ENCODE results near the gene RPL10. TPM values are rescaled to one million over a fixed set of nuclear protein-coding genes. Genes with fewer than 3 reads are reported as not detected.

The RPL10 gene
- total RNA-seq, 4 donors from 2014 or later, result 2,607 to 8,937 (median 4,770) TPM

DNA sequence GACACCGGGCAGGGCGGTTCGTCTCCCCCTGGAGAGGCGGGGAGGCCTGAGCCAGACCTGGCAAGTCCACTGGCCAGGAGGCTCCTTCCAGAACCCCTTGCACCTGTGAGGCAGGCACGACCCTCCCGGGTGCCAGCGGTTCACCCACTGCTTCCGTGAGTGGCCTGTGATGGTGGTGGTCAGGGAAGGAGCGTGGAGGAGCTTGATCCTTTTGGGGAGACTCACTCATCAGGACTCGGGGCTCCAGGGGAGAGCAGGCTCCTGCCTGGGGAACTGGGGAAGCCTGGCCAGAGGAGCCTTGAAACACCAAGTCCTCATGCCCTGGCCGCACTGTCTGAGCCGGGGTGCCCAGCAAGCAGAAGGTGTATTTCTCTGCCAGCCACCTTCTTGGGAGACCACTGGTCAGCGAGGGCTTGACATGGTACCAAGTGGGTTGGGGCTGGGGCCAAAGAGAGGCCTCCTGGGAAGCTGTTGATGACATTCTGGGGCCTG is 46.6 kb downstream of the RPL10 start:
- H3K27me3 ChIP-seq, result no peaks in the 10 kb centered on the region
- no peak for TF ChIP-seq POLR2A (IDR thresholded peaks at IDR 0.05)
- TF ChIP-seq, protein P1, sequence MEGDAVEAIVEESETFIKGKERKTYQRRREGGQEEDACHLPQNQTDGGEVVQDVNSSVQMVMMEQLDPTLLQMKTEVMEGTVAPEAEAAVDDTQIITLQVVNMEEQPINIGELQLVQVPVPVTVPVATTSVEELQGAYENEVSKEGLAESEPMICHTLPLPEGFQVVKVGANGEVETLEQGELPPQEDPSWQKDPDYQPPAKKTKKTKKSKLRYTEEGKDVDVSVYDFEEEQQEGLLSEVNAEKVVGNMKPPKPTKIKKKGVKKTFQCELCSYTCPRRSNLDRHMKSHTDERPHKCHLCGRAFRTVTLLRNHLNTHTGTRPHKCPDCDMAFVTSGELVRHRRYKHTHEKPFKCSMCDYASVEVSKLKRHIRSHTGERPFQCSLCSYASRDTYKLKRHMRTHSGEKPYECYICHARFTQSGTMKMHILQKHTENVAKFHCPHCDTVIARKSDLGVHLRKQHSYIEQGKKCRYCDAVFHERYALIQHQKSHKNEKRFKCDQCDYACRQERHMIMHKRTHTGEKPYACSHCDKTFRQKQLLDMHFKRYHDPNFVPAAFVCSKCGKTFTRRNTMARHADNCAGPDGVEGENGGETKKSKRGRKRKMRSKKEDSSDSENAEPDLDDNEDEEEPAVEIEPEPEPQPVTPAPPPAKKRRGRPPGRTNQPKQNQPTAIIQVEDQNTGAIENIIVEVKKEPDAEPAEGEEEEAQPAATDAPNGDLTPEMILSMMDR (IDR thresholded peaks at IDR 0.05), result no peak
- H3K4me1 ChIP-seq, result peaks cover 0 to 35% (median 12%) of the 10 kb centered on the region in 3 donors
- peak overlapping the region; percentile 45 to 75 (median 55) for H3K4me3 ChIP-seq
- H3K27ac ChIP-seq, result peak overlapping the region; percentile 74 to 87 (median 82)
- H3K9me3 ChIP-seq, result no peaks in the 10 kb centered on the region
- WGBS, 2 donors, result 20 to 79% methylated on average over 1 to 2 of the region's 13 CpGs
- no peak for DNase-seq
- peaks cover 0 to 63% (median 5%) of the 10 kb centered on the region in 3 donors for H3K36me3 ChIP-seq
- intact Hi-C loops (cut with DNase I), result no loop called here

DNA sequence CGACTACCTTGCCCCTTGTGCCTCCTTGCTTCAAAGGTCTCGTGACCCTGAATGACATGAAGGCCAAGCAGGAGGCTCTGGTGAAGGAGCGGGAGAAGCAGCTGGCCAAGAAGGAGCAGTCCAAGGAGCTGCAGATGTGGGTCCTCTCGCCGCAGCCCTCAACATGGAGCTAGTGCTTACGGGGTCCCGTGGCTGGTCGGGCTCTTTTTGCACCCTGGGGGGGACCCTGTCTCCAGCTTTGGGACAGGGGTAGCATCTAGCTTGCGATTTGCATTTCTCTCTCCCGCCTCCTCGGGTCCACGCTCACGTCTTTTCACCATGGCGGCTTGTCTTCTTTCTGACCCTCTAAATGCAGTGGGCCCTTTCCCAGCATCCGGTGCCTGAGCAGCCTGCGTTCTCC is 47.6 kb downstream of the RPL10 start:
- WGBS, 2 donors, result 91 to 100% methylated on average over 1 to 14 of the region's 16 CpGs
- Histone ChIP-seq H3K4me3 (no peak overlapping the region), H3K27me3 (no peaks in the 10 kb centered on the region), H3K9me3 (no peaks in the 10 kb centered on the region), H3K4me1 (peaks cover 0 to 35% (median 12%) of the 10 kb centered on the region in 3 donors), H3K36me3 (peaks cover 0 to 63% (median 5%) of the 10 kb centered on the region in 3 donors), H3K27ac (no peak overlapping the region)
- no peak for DNase-seq
- TF ChIP-seq, protein P1 (IDR thresholded peaks at IDR 0.05), result no peak
- TF ChIP-seq POLR2A (IDR thresholded peaks at IDR 0.05), result no peak
- intact Hi-C loops (cut with DNase I), result no loop called here

DNA sequence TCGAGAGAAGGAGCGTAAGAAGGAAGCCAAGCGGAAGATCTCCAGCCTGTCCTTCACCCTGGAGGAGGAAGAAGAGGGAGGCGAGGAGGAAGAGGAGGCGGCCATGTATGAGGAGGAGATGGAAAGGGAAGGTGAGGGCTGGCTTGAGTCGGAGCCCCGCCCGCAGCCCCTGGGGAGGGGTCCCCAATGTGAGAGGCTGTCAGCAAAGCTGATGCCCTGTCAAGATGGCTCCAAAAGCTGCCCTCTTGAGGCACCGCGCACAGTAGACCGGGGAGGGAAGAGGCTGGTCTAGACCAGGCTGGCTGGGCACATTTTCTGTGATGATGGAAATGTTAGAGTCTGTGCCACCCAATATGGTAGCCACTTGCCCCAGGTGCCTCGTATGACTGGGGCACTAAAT is 48.3 kb downstream of the RPL10 start:
- no peak for DNase-seq
- H3K4me1 ChIP-seq, result peaks cover 0 to 35% (median 12%) of the 10 kb centered on the region in 3 donors
- intact Hi-C loops (cut with DNase I), result no loop called here
- H3K9me3 ChIP-seq, result no peaks in the 10 kb centered on the region
- no peak overlapping the region for H3K27ac ChIP-seq
- H3K36me3 ChIP-seq, result peaks cover 0 to 63% (median 5%) of the 10 kb centered on the region in 3 donors
- no peak for TF ChIP-seq POLR2A (IDR thresholded peaks at IDR 0.05)
- TF ChIP-seq, protein P1 (IDR thresholded peaks at IDR 0.05), result no peak
- 88 to 98% methylated on average over 4 to 5 of the region's 12 CpGs for WGBS, 2 donors
- no peaks in the 10 kb centered on the region for H3K27me3 ChIP-seq
- no peak overlapping the region for H3K4me3 ChIP-seq

DNA sequence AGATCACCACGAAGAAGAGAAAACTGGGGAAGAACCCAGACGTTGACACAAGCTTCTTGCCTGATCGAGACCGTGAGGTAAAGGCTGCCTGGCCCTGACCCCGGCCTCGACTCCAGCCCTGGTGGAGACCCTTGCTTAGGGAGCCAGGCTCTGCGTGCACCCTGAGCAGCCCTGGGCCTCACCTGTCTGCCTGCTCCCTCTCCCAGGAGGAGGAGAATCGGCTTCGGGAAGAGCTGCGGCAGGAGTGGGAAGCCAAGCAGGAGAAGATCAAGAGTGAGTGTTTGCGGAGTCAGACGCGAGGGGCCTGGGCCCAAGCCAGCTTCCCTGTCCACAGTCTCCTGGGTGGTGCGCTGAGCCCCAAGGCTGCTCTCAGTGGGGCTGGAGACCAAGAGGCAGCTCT is 50.3 kb downstream of the RPL10 start:
- peaks cover 0 to 18% (median 8%) of the 10 kb centered on the region in 3 donors for H3K4me1 ChIP-seq
- WGBS, 2 donors, result 95% methylated on average over 7 of the region's 14 CpGs; no CpG with 5 or more reads in 1 of the 2 donors
- no peaks in the 10 kb centered on the region for H3K9me3 ChIP-seq
- TF ChIP-seq, protein P1 (IDR thresholded peaks at IDR 0.05), result no peak
- TF ChIP-seq POLR2A (IDR thresholded peaks at IDR 0.05), result no peak
- H3K36me3 ChIP-seq, result peaks cover 0 to 47% (median 0%) of the 10 kb centered on the region in 3 donors
- H3K4me3 ChIP-seq, result no peak overlapping the region
- no peak for DNase-seq
- H3K27me3 ChIP-seq, result no peaks in the 10 kb centered on the region
- intact Hi-C loops (cut with DNase I), result no loop called here
- no peak overlapping the region for H3K27ac ChIP-seq

DNA sequence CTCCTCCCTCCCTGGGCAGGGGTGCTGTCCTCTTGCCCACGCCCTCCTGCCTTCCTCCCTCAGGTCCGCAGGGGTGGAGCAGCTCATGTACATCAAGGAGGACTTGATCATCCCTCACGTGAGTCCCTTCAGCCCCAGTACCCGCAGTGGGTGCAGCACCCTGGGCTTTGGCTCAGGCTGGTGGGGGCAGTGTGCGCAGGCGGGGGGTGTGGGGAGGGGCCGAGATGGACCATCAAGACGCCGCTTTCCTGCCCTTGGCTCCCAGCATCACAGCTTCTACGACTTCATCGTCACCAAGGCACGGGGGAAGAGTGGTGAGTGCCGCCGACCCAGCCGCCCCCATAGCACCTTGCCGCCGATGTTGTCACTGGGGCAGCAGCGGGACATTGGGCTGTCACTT is 51.4 kb downstream of the RPL10 start:
- WGBS, 2 donors, result 95% methylated on average over 9 of the region's 18 CpGs; no CpG with 5 or more reads in 1 of the 2 donors
- H3K27me3 ChIP-seq, result no peaks in the 10 kb centered on the region

More for the DNA sequence above, 51.4 kb downstream of the RPL10 start:
- DNase-seq, result no peak
- H3K9me3 ChIP-seq, result no peaks in the 10 kb centered on the region
- intact Hi-C loops (cut with DNase I), result no loop called here
- TF ChIP-seq, protein P1 (IDR thresholded peaks at IDR 0.05), result no peak
- TF ChIP-seq POLR2A (IDR thresholded peaks at IDR 0.05), result no peak
- H3K36me3 ChIP-seq, result peaks cover 0 to 47% (median 0%) of the 10 kb centered on the region in 3 donors
- H3K27ac ChIP-seq, result no peak overlapping the region
- H3K4me1 ChIP-seq, result peaks cover 0 to 12% (median 6%) of the 10 kb centered on the region in 3 donors
- H3K4me3 ChIP-seq, result no peak overlapping the region
